KMS-11 (cell line): ENCODE data around the gene ANKRD44.

ENCODE experiments used
- H2AFZ ChIP-seq: fragments of 200-600 bp; sonication (generic); 2 replicates; pipeline ENCODE4 v1.6.1; 2016; ENCODE audit warnings: antibody characterized with exemption, mixed run types, low read depth
- H3K27ac ChIP-seq: fragments of 200-600 bp; sonication (generic); 2 replicates; pipeline ENCODE4 v1.6.1; 2016; ENCODE audit warnings: mild to moderate bottlenecking, mixed run types
- H3K27me3 ChIP-seq: fragments of 200-600 bp; sonication (generic); 2 replicates; pipeline ENCODE4 v1.6.1; 2017; ENCODE audit warnings: mild to moderate bottlenecking, low read depth, mixed run types, moderate library complexity; ENCODE audit not compliant: insufficient read depth
- H3K36me3 ChIP-seq: fragments of 200-600 bp; sonication (generic); 2 replicates; pipeline ENCODE4 v1.6.1; 2017; ENCODE audit warnings: mild to moderate bottlenecking, mixed run types; ENCODE audit not compliant: insufficient read depth
- H3K4me1 ChIP-seq: fragments of 200-600 bp; sonication (generic); 2 replicates; pipeline ENCODE4 v1.6.1; 2016; ENCODE audit warnings: mild to moderate bottlenecking, low read depth, mixed run types; ENCODE audit not compliant: poor library complexity, severe bottlenecking
- H3K4me2 ChIP-seq: fragments of 200-600 bp; sonication (generic); 2 replicates; pipeline ENCODE4 v1.7.0; 2016; ENCODE audit warnings: mild to moderate bottlenecking, mixed run types
- H3K4me3 ChIP-seq: fragments of 200-600 bp; sonication (generic); IDR thresholded peaks from 2 replicates; pipeline ENCODE4 v1.6.1; 2017; ENCODE audit warnings: low read depth, low read length, mixed read lengths; ENCODE audit not compliant: insufficient read depth
- H3K79me2 ChIP-seq: fragments of 200-600 bp; sonication (generic); 2 replicates; pipeline ENCODE4 v1.6.1; 2016; ENCODE audit warnings: low read depth, mixed run types; ENCODE audit not compliant: insufficient read depth
- H3K9ac ChIP-seq: fragments of 200-600 bp; sonication (generic); 2 replicates; pipeline ENCODE4 v1.6.1; 2016; ENCODE audit warnings: mild to moderate bottlenecking, mixed run types
- H4K20me1 ChIP-seq: fragments of 200-600 bp; sonication (generic); 2 replicates; pipeline ENCODE4 v1.6.1; 2016; ENCODE audit warnings: mild to moderate bottlenecking, mixed run types; ENCODE audit not compliant: insufficient read depth
- CTCF ChIP-seq: fragments of 200-600 bp; sonication (generic); conservative IDR thresholded peaks from 2 replicates; pipeline ENCODE4 v1.6.1; 2017; ENCODE audit warnings: low read depth, mild to moderate bottlenecking, antibody characterized with exemption, low read length, moderate library complexity, mixed read lengths

The ANKRD44 gene

DNA sequence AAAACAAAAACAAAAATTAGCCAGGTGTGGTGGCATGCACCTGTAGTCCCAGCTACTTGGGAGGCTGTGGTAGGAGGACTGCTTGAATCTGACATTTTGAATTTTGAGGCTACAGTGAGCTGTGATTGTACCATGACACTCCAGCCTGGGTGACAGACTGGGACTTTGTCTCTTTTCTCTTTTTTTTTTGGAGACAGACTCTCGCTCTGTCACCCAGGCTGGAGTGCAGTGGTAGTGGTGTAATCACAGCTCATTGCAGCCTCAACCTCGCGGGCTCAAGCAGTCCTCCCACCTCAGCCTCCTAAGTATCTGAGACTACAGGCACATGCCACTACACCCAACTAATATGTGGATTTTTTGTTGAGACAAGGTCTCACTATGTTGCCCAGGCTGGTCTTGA lies 35.6 kb downstream of the ANKRD44 start:
- H3K36me3 ChIP-seq = no peaks in the 10 kb centered on the region
- no peak overlapping the region for H2AFZ ChIP-seq
- TF ChIP-seq CTCF = no peak
- no peaks in the 10 kb centered on the region for H3K79me2 ChIP-seq
- H3K4me3 ChIP-seq = no peak overlapping the region
- peaks cover 5% of the 10 kb centered on the region for H3K4me1 ChIP-seq
- no peak overlapping the region for H3K27ac ChIP-seq
- no peaks in the 10 kb centered on the region for H3K27me3 ChIP-seq
- no peak overlapping the region for H3K4me2 ChIP-seq
- no peak overlapping the region for H3K9ac ChIP-seq
- H4K20me1 ChIP-seq = no peaks in the 10 kb centered on the region

DNA sequence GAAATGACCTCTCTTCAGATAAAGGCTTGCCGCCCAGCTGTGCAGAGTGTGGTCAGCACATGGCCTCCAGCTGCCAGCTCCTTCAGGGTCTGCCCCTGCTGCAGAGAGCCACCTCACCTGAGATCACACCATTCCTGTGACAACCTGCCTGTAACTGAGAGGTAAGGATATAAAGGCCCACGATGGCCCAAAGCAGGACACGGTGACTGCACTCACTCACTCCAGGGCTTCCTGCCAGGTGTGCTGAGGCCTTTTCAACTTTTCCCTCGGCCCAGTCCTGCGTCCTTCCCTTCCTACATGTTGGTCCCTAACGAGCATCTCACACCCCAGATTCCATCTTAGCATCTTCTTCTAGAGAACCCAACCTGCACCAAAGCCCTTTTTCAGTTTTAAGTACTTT lies 36.2 kb downstream of the ANKRD44 start:
- H3K27me3 ChIP-seq = no peaks in the 10 kb centered on the region
- H3K4me2 ChIP-seq = no peak overlapping the region
- no peak overlapping the region for H3K4me3 ChIP-seq
- no peaks in the 10 kb centered on the region for H3K36me3 ChIP-seq
- H3K79me2 ChIP-seq = no peaks in the 10 kb centered on the region
- H2AFZ ChIP-seq = no peak overlapping the region
- H3K9ac ChIP-seq = no peak overlapping the region
- H4K20me1 ChIP-seq = no peaks in the 10 kb centered on the region
- H3K4me1 ChIP-seq = peaks cover 5% of the 10 kb centered on the region
- no peak for TF ChIP-seq CTCF
- no peak overlapping the region for H3K27ac ChIP-seq

DNA sequence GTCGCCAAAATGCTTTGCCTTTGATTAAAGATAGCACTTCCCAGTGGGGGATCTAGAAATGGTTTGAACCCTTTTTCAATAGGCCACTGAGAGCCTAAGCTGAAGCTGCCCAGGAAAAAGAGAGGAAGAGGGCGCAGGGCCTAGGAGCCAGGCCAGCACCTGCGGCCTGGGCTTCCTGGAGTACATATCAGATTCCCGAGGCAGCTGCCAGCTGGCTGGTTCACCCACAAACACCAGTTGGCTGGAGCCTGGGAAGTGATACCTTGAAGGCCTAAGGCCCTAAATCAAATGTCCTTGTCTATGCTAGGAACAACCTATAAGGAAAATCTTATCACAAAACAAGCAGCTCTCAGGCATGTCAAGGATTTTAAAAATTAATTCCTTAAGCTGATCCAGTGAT lies 37.1 kb downstream of the ANKRD44 start:
- H3K79me2 ChIP-seq = no peaks in the 10 kb centered on the region
- H2AFZ ChIP-seq = no peak overlapping the region
- no peaks in the 10 kb centered on the region for H3K36me3 ChIP-seq
- no peaks in the 10 kb centered on the region for H4K20me1 ChIP-seq
- TF ChIP-seq CTCF = no peak
- H3K9ac ChIP-seq = no peak overlapping the region
- no peaks in the 10 kb centered on the region for H3K27me3 ChIP-seq
- no peak overlapping the region for H3K4me3 ChIP-seq
- no peak overlapping the region for H3K4me2 ChIP-seq
- no peak overlapping the region for H3K27ac ChIP-seq
- H3K4me1 ChIP-seq = no peaks in the 10 kb centered on the region

DNA sequence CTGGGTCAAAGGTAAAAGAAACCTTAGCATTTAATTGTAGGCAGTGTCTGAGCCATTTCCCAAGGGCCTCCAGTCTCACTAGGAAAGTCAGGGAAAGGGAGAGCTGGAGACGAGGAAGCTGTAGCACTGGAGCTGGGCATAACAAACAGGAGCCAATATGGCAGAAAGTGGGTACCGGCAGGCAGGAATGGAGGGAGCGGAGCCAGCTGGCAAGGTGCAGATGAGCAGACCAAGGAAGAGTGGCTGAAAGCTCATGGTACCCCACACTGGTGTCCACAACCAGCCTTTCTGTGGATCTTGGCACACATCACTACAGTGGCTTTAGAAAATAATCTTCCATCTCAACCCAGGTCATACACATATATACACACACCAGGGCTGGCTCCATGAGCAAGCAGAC lies 40.0 kb downstream of the ANKRD44 start:
- no peaks in the 10 kb centered on the region for H3K36me3 ChIP-seq
- H3K27me3 ChIP-seq = no peaks in the 10 kb centered on the region
- H3K4me2 ChIP-seq = no peak overlapping the region
- no peaks in the 10 kb centered on the region for H3K79me2 ChIP-seq
- H3K4me1 ChIP-seq = no peaks in the 10 kb centered on the region
- H4K20me1 ChIP-seq = no peaks in the 10 kb centered on the region
- TF ChIP-seq CTCF = no peak
- H3K27ac ChIP-seq = no peak overlapping the region
- H2AFZ ChIP-seq = no peak overlapping the region
- H3K4me3 ChIP-seq = no peak overlapping the region
- no peak overlapping the region for H3K9ac ChIP-seq

GRCh38 chr2:197269815-197270214 lies 40.8 kb downstream of the ANKRD44 start:
- Histone ChIP-seq H4K20me1 (no peaks in the 10 kb centered on the region), H3K4me2 (no peak overlapping the region), H3K36me3 (no peaks in the 10 kb centered on the region), H3K79me2 (no peaks in the 10 kb centered on the region), H3K27ac (no peak overlapping the region), H3K4me1 (no peaks in the 10 kb centered on the region), H2AFZ (no peak overlapping the region), H3K27me3 (no peaks in the 10 kb centered on the region), H3K4me3 (no peak overlapping the region), H3K9ac (no peak overlapping the region)
- TF ChIP-seq CTCF = no peak
